Cardiac muscle cell (in vitro differentiated cells and primary cell): ENCODE results near the gene INAVA. TPM values are rescaled to one million over a fixed set of nuclear protein-coding genes. Genes with fewer than 3 reads are reported as not detected.

Source experiments
- DNase-seq, 2 donors: peaks; one replicate each; pipeline versions ENCODE4 v3.0.0 to v3.0.0-alpha.2; 2010 to 2017; ENCODE audit warnings: low read depth in 1 of 2, low spot score in 1 of 2
- H3K27ac ChIP-seq: fragments of 200-600 bp; sonication (generic); 2 replicates; pipeline ENCODE4 v1.5.1; 2016
- H3K27me3 ChIP-seq: fragments of 200-600 bp; sonication (generic); 2 replicates; pipeline ENCODE4 v1.6.0; 2016; ENCODE audit warnings: control low read depth
- H3K36me3 ChIP-seq: fragments of 200-600 bp; sonication (generic); 2 replicates; pipeline ENCODE4 v1.5.1; 2016; ENCODE audit warnings: control low read depth
- H3K4me1 ChIP-seq: fragments of 200-600 bp; sonication (generic); 2 replicates; pipeline ENCODE4 v1.8.1; 2017; ENCODE audit warnings: low read depth, mild to moderate bottlenecking, mixed run types
- H3K4me3 ChIP-seq: fragments of 200-600 bp; sonication (generic); 2 replicates; pipeline ENCODE4 v1.5.1; 2016; ENCODE audit warnings: mild to moderate bottlenecking
- H3K9me3 ChIP-seq: fragments of 200-600 bp; sonication (generic); 2 replicates; pipeline ENCODE4 v1.5.1; 2017; ENCODE audit warnings: low read depth, mild to moderate bottlenecking, control low read depth
- CTCF ChIP-seq: IDR thresholded peaks from 2 replicates; pipeline ENCODE4 v1.5.1; 2012; ENCODE audit warnings: low read depth, mild to moderate bottlenecking, low read length
- polyA plus RNA-seq: library from polyadenylated mRNA; unstranded; fragments of >200 nt; fragmentation: Nextera tagmentation; extraction: Ambion mirVana; gene quantifications from 2 replicates; pipeline ENCODE4 v1.2.1, GENCODE V29; 2016
- total RNA-seq: library from RNA; depleted of rRNA; stranded (reverse); fragments of >200 nt; gene quantifications from 2 replicates; pipeline ENCODE4 v1.2.3, GENCODE V29; 2016

The INAVA gene
- total and polyA plus RNA-seq, 2 experiments from 2014 or later = 7.4 to 37.8 TPM

- Histone ChIP-seq H3K27me3 (no peaks in the 10 kb centered on the region), H3K27ac (no peak overlapping the region), H3K4me1 (no peaks in the 10 kb centered on the region), H3K36me3 (no peaks in the 10 kb centered on the region), H3K9me3 (no peaks in the 10 kb centered on the region), H3K4me3 (no peak overlapping the region)
- peak in 1 of 2 donors; percentile 13 for DNase-seq
- no peak for TF ChIP-seq CTCF
Measured at GRCh38 chr1:200873116-200873670, 21.5 kb upstream of the INAVA start.

- H3K36me3 ChIP-seq = no peaks in the 10 kb centered on the region
- DNase-seq = peak in 1 of 2 donors; percentile 10
- no peaks in the 10 kb centered on the region for H3K9me3 ChIP-seq
- no peaks in the 10 kb centered on the region for H3K27me3 ChIP-seq
- TF ChIP-seq CTCF = peak; percentile 3
- H3K4me3 ChIP-seq = no peak overlapping the region
- H3K4me1 ChIP-seq = no peaks in the 10 kb centered on the region
- H3K27ac ChIP-seq = no peak overlapping the region
Measured at GRCh38 chr1:200873671-200874397, 20.9 kb upstream of the INAVA start.

- no peaks in the 10 kb centered on the region for H3K4me1 ChIP-seq
- H3K4me3 ChIP-seq = no peak overlapping the region
- no peaks in the 10 kb centered on the region for H3K27me3 ChIP-seq
- H3K9me3 ChIP-seq = no peaks in the 10 kb centered on the region
- TF ChIP-seq CTCF = no peak
- no peaks in the 10 kb centered on the region for H3K36me3 ChIP-seq
- no peak overlapping the region for H3K27ac ChIP-seq
- DNase-seq = no peak
Measured at GRCh38 chr1:200874694-200875093, 20.0 kb upstream of the INAVA start.

- Histone ChIP-seq H3K27ac (no peak overlapping the region), H3K27me3 (no peaks in the 10 kb centered on the region), H3K36me3 (no peaks in the 10 kb centered on the region), H3K9me3 (no peaks in the 10 kb centered on the region), H3K4me1 (no peaks in the 10 kb centered on the region), H3K4me3 (no peak overlapping the region)
- no peak for TF ChIP-seq CTCF
- no peak for DNase-seq
Measured at GRCh38 chr1:200875416-200875815, 19.3 kb upstream of the INAVA start.

GRCh38 chr1:200877010-200877409 is 17.7 kb upstream of the INAVA start:
- no peak overlapping the region for H3K4me3 ChIP-seq
- no peaks in the 10 kb centered on the region for H3K9me3 ChIP-seq
- TF ChIP-seq CTCF = no peak
- H3K4me1 ChIP-seq = no peaks in the 10 kb centered on the region
- H3K27me3 ChIP-seq = no peaks in the 10 kb centered on the region
- no peak for DNase-seq
- no peak overlapping the region for H3K27ac ChIP-seq
- H3K36me3 ChIP-seq = no peaks in the 10 kb centered on the region
